Measurements from ENCODE around the gene WNT1.

The WNT1 gene

GRCh38 chr12:48946943-48947342, 31.2 kb upstream of the WNT1 start:
- Histone ChIP-seq H3K23ac (ENCODE audit: low read depth, low read length, poor library complexity) (no peak overlapping the region), H3K27me3 (ENCODE audit: control insufficient read depth in 3 of 3, insufficient read depth in 3 of 3, low read depth in 1 of 3, low read length in 3 of 3) (no peaks in the 10 kb centered on the region), H3K27ac (replicated peaks; ENCODE audit: low read length) (no peak overlapping the region), H4K8ac (ENCODE audit: low read depth, low read length) (no peak overlapping the region), H3K4me1 (ENCODE audit: control insufficient read depth in 2 of 2, insufficient read depth in 1 of 2, low read depth in 1 of 2, low read length in 2 of 2) (no peaks in the 10 kb centered on the region), H3K36me3 (replicated peaks in 1 of 2; ENCODE audit: control insufficient read depth in 2 of 2, insufficient read depth in 2 of 2, low read length in 2 of 2) (peaks cover 9 to 62% of the 10 kb centered on the region in 2 donors), H2BK120ac (ENCODE audit: low read depth, low read length) (no peak overlapping the region), H3K14ac (ENCODE audit: low read length) (no peak overlapping the region), H2BK15ac (ENCODE audit: low read length) (no peak overlapping the region), H2AK5ac (ENCODE audit: low read depth, low read length) (no peak overlapping the region), H3K79me1 (ENCODE audit: low read depth, low read length) (peaks cover 6% of the 10 kb centered on the region), H4K91ac (ENCODE audit: low read depth, low read length, poor library complexity) (no peak overlapping the region), H3K9me3 (replicated peaks in 1 of 2; ENCODE audit: control insufficient read depth in 2 of 2, insufficient read depth in 1 of 2, low read depth in 1 of 2, low read length in 2 of 2) (no peaks in the 10 kb centered on the region), H2BK12ac (ENCODE audit: low read length) (no peak overlapping the region), H2AFZ (ENCODE audit: low read length) (no peak overlapping the region), H3K18ac (ENCODE audit: low read length) (no peak overlapping the region), H3K9ac (ENCODE audit: low read depth, low read length, poor library complexity) (no peak overlapping the region), H2BK5ac (ENCODE audit: low read length) (no peak overlapping the region), H3K4ac (ENCODE audit: low read length) (no peak overlapping the region), H3K4me3 (ENCODE audit: low read length in 2 of 2) (no peak overlapping the region), H3K4me2 (ENCODE audit: insufficient read depth, low read length, poor library complexity, severe bottlenecking) (no peak overlapping the region)
- no CpG with 5 or more reads among the region's 6 CpGs for whole genome bisulfite sequencing, 2 donors (ENCODE audit: extremely low coverage in 2 of 2, insufficient read length in 2 of 2, insufficient replicate concordance in 1 of 2)
- DNase-seq (ENCODE audit: low spot score) = no peak

DNA sequence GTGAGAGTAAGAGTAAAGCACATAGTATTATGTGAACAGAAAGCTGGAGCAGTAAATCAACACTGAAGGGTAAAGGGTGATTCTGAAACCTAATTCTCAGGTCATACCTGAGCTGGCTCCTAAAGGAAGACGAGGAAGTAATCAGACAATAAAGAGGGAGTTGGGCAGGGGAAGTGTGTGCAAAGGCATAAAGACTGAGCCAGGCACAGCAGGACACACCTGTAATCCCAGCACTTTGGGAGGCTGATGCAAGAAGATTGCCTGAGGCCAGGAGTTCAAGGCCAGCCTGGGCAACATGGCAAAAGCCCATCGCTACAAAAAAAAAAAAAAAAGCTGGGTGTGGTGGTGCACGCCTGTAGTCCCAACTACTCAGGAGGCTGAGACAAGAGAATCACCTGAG, 30.4 kb upstream of the WNT1 start:
- Histone ChIP-seq H3K4me3 (ENCODE audit: low read length in 2 of 2) (no peak overlapping the region), H3K4me1 (ENCODE audit: control insufficient read depth in 2 of 2, insufficient read depth in 1 of 2, low read depth in 1 of 2, low read length in 2 of 2) (no peaks in the 10 kb centered on the region), H3K9me3 (replicated peaks in 1 of 2; ENCODE audit: control insufficient read depth in 2 of 2, insufficient read depth in 1 of 2, low read depth in 1 of 2, low read length in 2 of 2) (no peaks in the 10 kb centered on the region), H3K79me1 (ENCODE audit: low read depth, low read length) (peaks cover 6% of the 10 kb centered on the region), H2BK12ac (ENCODE audit: low read length) (no peak overlapping the region), H3K27me3 (ENCODE audit: control insufficient read depth in 3 of 3, insufficient read depth in 3 of 3, low read depth in 1 of 3, low read length in 3 of 3) (no peaks in the 10 kb centered on the region), H3K18ac (ENCODE audit: low read length) (no peak overlapping the region), H4K8ac (ENCODE audit: low read depth, low read length) (no peak overlapping the region), H2BK15ac (ENCODE audit: low read length) (no peak overlapping the region), H3K14ac (ENCODE audit: low read length) (no peak overlapping the region), H3K4me2 (ENCODE audit: insufficient read depth, low read length, poor library complexity, severe bottlenecking) (no peak overlapping the region), H2AFZ (ENCODE audit: low read length) (no peak overlapping the region), H2AK5ac (ENCODE audit: low read depth, low read length) (no peak overlapping the region), H3K36me3 (replicated peaks in 1 of 2; ENCODE audit: control insufficient read depth in 2 of 2, insufficient read depth in 2 of 2, low read length in 2 of 2) (peaks cover 10 to 63% of the 10 kb centered on the region in 2 donors), H3K9ac (ENCODE audit: low read depth, low read length, poor library complexity) (no peak overlapping the region), H2BK120ac (ENCODE audit: low read depth, low read length) (no peak overlapping the region), H4K91ac (ENCODE audit: low read depth, low read length, poor library complexity) (no peak overlapping the region), H3K4ac (ENCODE audit: low read length) (no peak overlapping the region), H3K27ac (replicated peaks; ENCODE audit: low read length) (no peak overlapping the region), H3K23ac (ENCODE audit: low read depth, low read length, poor library complexity) (no peak overlapping the region), H2BK5ac (ENCODE audit: low read length) (no peak overlapping the region)
- DNase-seq (ENCODE audit: low spot score) = no peak
- no CpG with 5 or more reads among the region's 3 CpGs for WGBS, 2 donors (ENCODE audit: extremely low coverage in 2 of 2, insufficient read length in 2 of 2, insufficient replicate concordance in 1 of 2)

DNA sequence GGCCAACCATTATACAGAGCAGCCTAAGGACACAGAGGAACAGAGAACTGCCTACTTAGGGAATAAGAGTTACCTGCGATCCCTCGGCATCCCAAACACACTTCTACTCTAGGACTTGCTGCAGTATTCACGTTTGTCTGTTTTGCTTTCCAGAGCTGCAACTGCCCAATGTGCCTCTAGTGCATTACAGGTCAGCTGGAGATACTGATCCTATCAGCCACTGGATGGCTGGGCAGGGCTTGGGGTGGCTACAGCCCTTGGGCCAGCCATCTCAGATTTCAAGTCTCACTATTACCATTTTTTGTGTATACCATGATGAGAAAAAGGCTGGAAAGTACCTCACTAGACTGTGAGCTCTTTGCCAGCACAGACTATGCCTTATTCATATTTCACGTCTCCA, 25.4 kb upstream of the WNT1 start:
- Histone ChIP-seq H3K23ac (ENCODE audit: low read depth, low read length, poor library complexity) (no peak overlapping the region), H3K4me1 (ENCODE audit: control insufficient read depth in 2 of 2, insufficient read depth in 1 of 2, low read depth in 1 of 2, low read length in 2 of 2) (peaks cover 4 to 7% of the 10 kb centered on the region in 2 donors), H3K4me2 (ENCODE audit: insufficient read depth, low read length, poor library complexity, severe bottlenecking) (no peak overlapping the region), H3K4ac (ENCODE audit: low read length) (no peak overlapping the region), H4K8ac (ENCODE audit: low read depth, low read length) (no peak overlapping the region), H3K79me1 (ENCODE audit: low read depth, low read length) (peaks cover 5% of the 10 kb centered on the region), H2BK12ac (ENCODE audit: low read length) (no peak overlapping the region), H3K4me3 (ENCODE audit: low read length in 2 of 2) (no peak overlapping the region), H3K14ac (ENCODE audit: low read length) (no peak overlapping the region), H3K9ac (ENCODE audit: low read depth, low read length, poor library complexity) (no peak overlapping the region), H3K18ac (ENCODE audit: low read length) (no peak overlapping the region), H2AK5ac (ENCODE audit: low read depth, low read length) (no peak overlapping the region), H4K91ac (ENCODE audit: low read depth, low read length, poor library complexity) (no peak overlapping the region), H2BK5ac (ENCODE audit: low read length) (no peak overlapping the region), H2AFZ (ENCODE audit: low read length) (no peak overlapping the region), H3K36me3 (replicated peaks in 1 of 2; ENCODE audit: control insufficient read depth in 2 of 2, insufficient read depth in 2 of 2, low read length in 2 of 2) (peaks cover 5 to 61% of the 10 kb centered on the region in 2 donors), H3K9me3 (replicated peaks in 1 of 2; ENCODE audit: control insufficient read depth in 2 of 2, insufficient read depth in 1 of 2, low read depth in 1 of 2, low read length in 2 of 2) (no peaks in the 10 kb centered on the region), H3K27me3 (ENCODE audit: control insufficient read depth in 3 of 3, insufficient read depth in 3 of 3, low read depth in 1 of 3, low read length in 3 of 3) (no peaks in the 10 kb centered on the region), H2BK120ac (ENCODE audit: low read depth, low read length) (no peak overlapping the region), H3K27ac (replicated peaks; ENCODE audit: low read length) (no peak overlapping the region), H2BK15ac (ENCODE audit: low read length) (no peak overlapping the region)
- DNase-seq (ENCODE audit: low spot score) = no peak
- WGBS, 2 donors (ENCODE audit: extremely low coverage in 2 of 2, insufficient read length in 2 of 2, insufficient replicate concordance in 1 of 2) = no CpG with 5 or more reads among the region's 4 CpGs

DNA sequence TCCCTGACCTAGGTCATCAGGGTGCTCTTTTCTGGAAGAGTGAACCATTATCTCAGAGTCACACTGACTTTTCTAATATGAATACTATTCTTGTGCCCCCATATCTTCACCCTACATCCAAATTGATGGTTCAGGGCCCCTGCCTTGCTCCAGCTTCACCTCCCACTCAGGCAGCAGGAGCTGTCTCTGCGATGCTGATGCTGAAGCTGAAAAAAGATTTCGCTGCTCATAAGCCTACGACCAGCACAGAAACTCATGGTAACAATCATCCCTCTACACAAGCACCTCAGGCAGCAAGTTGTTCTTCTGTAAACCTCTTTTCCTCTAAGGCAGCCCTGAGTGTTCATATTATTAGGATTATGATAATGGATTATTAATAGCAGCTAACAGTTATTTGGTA, 24.1 kb upstream of the WNT1 start:
- no peaks in the 10 kb centered on the region for H3K27me3 ChIP-seq (ENCODE audit: control insufficient read depth in 3 of 3, insufficient read depth in 3 of 3, low read depth in 1 of 3, low read length in 3 of 3)
- H3K79me1 ChIP-seq (ENCODE audit: low read depth, low read length) = peaks cover 5% of the 10 kb centered on the region
- no peak overlapping the region for H3K23ac ChIP-seq (ENCODE audit: low read depth, low read length, poor library complexity)
- H4K91ac ChIP-seq (ENCODE audit: low read depth, low read length, poor library complexity) = no peak overlapping the region
- no peak overlapping the region for H2BK15ac ChIP-seq (ENCODE audit: low read length)
- H2AFZ ChIP-seq (ENCODE audit: low read length) = no peak overlapping the region
- no peak overlapping the region for H3K14ac ChIP-seq (ENCODE audit: low read length)
- no peak overlapping the region for H3K4me3 ChIP-seq (ENCODE audit: low read length in 2 of 2)
- H2BK5ac ChIP-seq (ENCODE audit: low read length) = no peak overlapping the region
- no peak overlapping the region for H3K18ac ChIP-seq (ENCODE audit: low read length)
- WGBS, 2 donors (ENCODE audit: extremely low coverage in 2 of 2, insufficient read length in 2 of 2, insufficient replicate concordance in 1 of 2) = no CpG with 5 or more reads among the region's 3 CpGs
- H3K9me3 ChIP-seq (replicated peaks in 1 of 2; ENCODE audit: control insufficient read depth in 2 of 2, insufficient read depth in 1 of 2, low read depth in 1 of 2, low read length in 2 of 2) = no peaks in the 10 kb centered on the region
- H3K9ac ChIP-seq (ENCODE audit: low read depth, low read length, poor library complexity) = no peak overlapping the region
- H4K8ac ChIP-seq (ENCODE audit: low read depth, low read length) = no peak overlapping the region
- no peak overlapping the region for H2AK5ac ChIP-seq (ENCODE audit: low read depth, low read length)
- no peak for DNase-seq (ENCODE audit: low spot score)
- peaks cover 5 to 54% of the 10 kb centered on the region in 2 donors for H3K36me3 ChIP-seq (replicated peaks in 1 of 2; ENCODE audit: control insufficient read depth in 2 of 2, insufficient read depth in 2 of 2, low read length in 2 of 2)
- H3K4me2 ChIP-seq (ENCODE audit: insufficient read depth, low read length, poor library complexity, severe bottlenecking) = no peak overlapping the region
- no peak overlapping the region for H3K27ac ChIP-seq (replicated peaks; ENCODE audit: low read length)
- no peak overlapping the region for H2BK120ac ChIP-seq (ENCODE audit: low read depth, low read length)
- no peak overlapping the region for H2BK12ac ChIP-seq (ENCODE audit: low read length)
- peaks cover 7% of the 10 kb centered on the region in 2 donors for H3K4me1 ChIP-seq (ENCODE audit: control insufficient read depth in 2 of 2, insufficient read depth in 1 of 2, low read depth in 1 of 2, low read length in 2 of 2)
- H3K4ac ChIP-seq (ENCODE audit: low read length) = no peak overlapping the region

Data from neuronal stem cell (in vitro differentiated cells).